SK-N-SH (cell line): ENCODE data around the gene EIF2S2. TPM values are rescaled to one million over a fixed set of nuclear protein-coding genes. Genes with fewer than 3 reads are reported as not detected.
A peak's percentile ranks its signal among the peaks of the same experiment; 100 is the strongest.

Experiments used
- CTCF ChIA-PET: fragments of 300-600, 350-600 bp; formaldehyde crosslinking; extraction: SDS; loops from one replicate; lab custom pipeline; 2021; lab: Yijun Ruan, JAX
- POLR2A ChIA-PET: fragments of 350-600 bp; sonication (Branson Sonifier 250); formaldehyde crosslinking; extraction: SDS; loops from one replicate; lab custom pipeline; 2020; ENCODE audit warnings: antibody characterized with exemption, inconsistent platforms; lab: Yijun Ruan, JAX
- DNase-seq: peaks from one replicate; pipeline ENCODE4 v3.0.0; 2012
- H2AFZ ChIP-seq: fragments of 200-600 bp; sonication (generic); 2 replicates; pipeline ENCODE4 v1.8.1; 2016; ENCODE audit warnings: antibody characterized with exemption, mild to moderate bottlenecking, low read depth
- H3F3A ChIP-seq: fragments of 200-600 bp; sonication (generic); replicated peaks from 2 replicates; pipeline ENCODE3; 2016; ENCODE audit warnings: antibody characterized with exemption, mild to moderate bottlenecking; ENCODE audit not compliant: insufficient read depth
- H3K27ac ChIP-seq, 2 experiments: fragments of 200-500 bp in 1 of 2; fragments of 200-600 bp in 1 of 2; sonication (Bioruptor generic) in 1 of 2; sonication (generic), shearing (Covaris generic) in 1 of 2; 2 replicates each; pipeline versions ENCODE4 v1.5.1 to v1.6.1; 2014 to 2016; ENCODE audit warnings: low read depth in 2 of 2, inconsistent platforms in 1 of 2, low read length in 1 of 2, mild to moderate bottlenecking in 1 of 2, mixed read lengths in 1 of 2
- H3K27me3 ChIP-seq: fragments of 200-600 bp; sonication (generic), shearing (Covaris generic); 2 replicates; pipeline ENCODE4 v1.6.1; 2016; ENCODE audit warnings: mixed run types; ENCODE audit not compliant: insufficient read depth
- H3K36me3 ChIP-seq, 2 experiments: fragments of 200-500 bp in 1 of 2; fragments of 200-600 bp in 1 of 2; sonication (Bioruptor generic) in 1 of 2; sonication (generic) in 1 of 2; replicated peaks in 1 of 2; 2 replicates each; pipeline versions ENCODE3 to v1.5.1; 2014 to 2016; ENCODE audit warnings: low read length in 1 of 2, mild to moderate bottlenecking in 1 of 2; ENCODE audit not compliant: insufficient read depth in 2 of 2, control insufficient read depth in 1 of 2
- H3K4me1 ChIP-seq, 2 experiments: fragments of 200-500 bp in 1 of 2; fragments of 200-600 bp in 1 of 2; sonication (Bioruptor generic) in 1 of 2; sonication (generic), shearing (Covaris generic) in 1 of 2; 2 replicates each; pipeline versions ENCODE4 v1.5.1 to v1.6.1; 2014 to 2016; ENCODE audit warnings: low read depth in 1 of 2, low read length in 1 of 2, mixed run types in 1 of 2; ENCODE audit not compliant: insufficient read depth in 2 of 2, control insufficient read depth in 1 of 2
- H3K4me2 ChIP-seq: fragments of 200-600 bp; sonication (generic), shearing (Covaris generic); 2 replicates; pipeline ENCODE4 v1.6.1; 2017; ENCODE audit warnings: mixed run types
- H3K4me3 ChIP-seq, 2 experiments: fragments of 200-500 bp in 1 of 2; fragments of 200-600 bp in 1 of 2; sonication (Bioruptor generic) in 1 of 2; sonication (generic), shearing (Covaris generic) in 1 of 2; 2 replicates each; pipeline versions ENCODE4 v1.5.1 to v1.8.1; 2014 to 2016; ENCODE audit warnings: low read depth in 2 of 2, inconsistent platforms in 1 of 2, low read length in 1 of 2, mild to moderate bottlenecking in 1 of 2, mixed read lengths in 1 of 2, moderate library complexity in 1 of 2
- H3K79me2 ChIP-seq: fragments of 200-600 bp; sonication (generic); 2 replicates; pipeline ENCODE4 v1.8.1; 2017; ENCODE audit warnings: mild to moderate bottlenecking; ENCODE audit not compliant: insufficient read depth
- H3K9ac ChIP-seq: fragments of 200-600 bp; sonication (generic); 2 replicates; pipeline ENCODE4 v1.6.1; 2017; ENCODE audit warnings: mixed run types
- H3K9me2 ChIP-seq: fragments of 200-600 bp; sonication (generic); 2 replicates; pipeline ENCODE4 v1.6.1; 2017; ENCODE audit warnings: mixed run types
- H3K9me3 ChIP-seq: fragments of 200-600 bp; sonication (generic); 2 replicates; pipeline ENCODE4 v1.6.1; 2017; ENCODE audit warnings: mixed run types, mild to moderate bottlenecking, moderate library complexity
- H4K20me1 ChIP-seq: fragments of 200-600 bp; sonication (generic); 2 replicates; pipeline ENCODE4 v1.6.1; 2017; ENCODE audit warnings: mild to moderate bottlenecking, mixed run types; ENCODE audit not compliant: insufficient read depth
- FOXM1 ChIP-seq: IDR thresholded peaks from 2 replicates; pipeline ENCODE4 v1.4.0; 2012; ENCODE audit warnings: low read depth, mild to moderate bottlenecking
- GABPA ChIP-seq: IDR thresholded peaks from 2 replicates; pipeline ENCODE4 v1.4.0; 2012; ENCODE audit warnings: low read depth, mild to moderate bottlenecking
- GATA2 ChIP-seq: sonication (generic); formaldehyde crosslinking; IDR thresholded peaks from 2 replicates; pipeline ENCODE4 v1.5.0; 2020; ENCODE audit warnings: mild to moderate bottlenecking, missing genetic modification reagents
- IRF3 ChIP-seq: fragments of 150-350 bp; IDR thresholded peaks from 2 replicates; pipeline ENCODE4 v1.6.1; 2016; ENCODE audit warnings: mild to moderate bottlenecking, low read depth, low read length
- JUND ChIP-seq: IDR thresholded peaks from 2 replicates; pipeline ENCODE4 v1.4.0; 2012
- MAX ChIP-seq: IDR thresholded peaks from 2 replicates; pipeline ENCODE4 v1.4.0; 2012; ENCODE audit warnings: low read depth
- NRF1 ChIP-seq: IDR thresholded peaks from 2 replicates; pipeline ENCODE4 v1.6.1; 2012; ENCODE audit warnings: low read depth, mild to moderate bottlenecking, low read length
- PBX3 ChIP-seq: IDR thresholded peaks from 2 replicates; pipeline ENCODE4; 2012
- RCOR1 ChIP-seq: fragments of 150-350 bp; IDR thresholded peaks from 2 replicates; pipeline ENCODE4 v1.6.1; 2017; ENCODE audit warnings: antibody characterized with exemption, low read length
- RFX5 ChIP-seq: IDR thresholded peaks from 2 replicates; pipeline ENCODE4 v1.6.1; 2012; ENCODE audit warnings: mild to moderate bottlenecking, improper control_type of control experiment, low read length
- RXRA ChIP-seq: IDR thresholded peaks from 2 replicates; pipeline ENCODE4 v1.4.0; 2012; ENCODE audit warnings: low read depth, mild to moderate bottlenecking, borderline replicate concordance
- TAF1 ChIP-seq: IDR thresholded peaks from 2 replicates; pipeline ENCODE4 v1.6.1; 2012; ENCODE audit warnings: low read depth, mild to moderate bottlenecking, low read length, moderate library complexity, borderline replicate concordance
- TEAD4 ChIP-seq: IDR thresholded peaks from 2 replicates; pipeline ENCODE4 v1.4.0; 2012; ENCODE audit warnings: mild to moderate bottlenecking, borderline replicate concordance; ENCODE audit not compliant: insufficient read depth
- YY1 ChIP-seq: IDR thresholded peaks from 2 replicates; pipeline ENCODE4 v1.4.0; 2012; ENCODE audit warnings: low read depth, mild to moderate bottlenecking
- ZBTB33 ChIP-seq: IDR thresholded peaks from 2 replicates; pipeline ENCODE4 v1.4.0; 2012; ENCODE audit warnings: low read depth, borderline replicate concordance
- WGBS: methylation state at CpG from one replicate; pipeline ENCODE4 v1.1.6; 2017; ENCODE audit warnings: low lambda C conversion rate; 5-methylcytosine and 5-hydroxymethylcytosine counted together
- polyA plus RNA-seq, 3 experiments: library from polyadenylated mRNA; depleted of rRNA; stranded (reverse); fragments of >200 nt; gene quantifications; 2 replicates each; pipeline ENCODE4 v1.2.3, GENCODE V29; 2012

Gene EIF2S2
- polyA plus RNA-seq, 1 of the 3 experiments (the other 2 are of a cell fraction): 50.7 TPM

- ChIA-PET CTCF (interaction anchor here (1.0 to 2.0 kb wide), 3 partner anchors 14 to 24 kb away, joined by 3 to 4 read pairs (median 3); no protein-coding TSS in a partner anchor), POLR2A (no interaction called here)
- H3K4me2 ChIP-seq: no peak overlapping the region
- H4K20me1 ChIP-seq: peaks cover 95% of the 10 kb centered on the region
- no peaks in the 10 kb centered on the region for H3F3A ChIP-seq
- H2AFZ ChIP-seq: no peak overlapping the region
- no peak overlapping the region for H3K9ac ChIP-seq
- 94% methylated on average over 5 of the region's 5 CpGs for WGBS
- no peak overlapping the region for H3K4me3 ChIP-seq
- peaks cover 0 to 2% of the 10 kb centered on the region in 2 experiments for H3K36me3 ChIP-seq
- no peak for TF ChIP-seq YY1
- TF ChIP-seq RFX5: no peak
- no peak for TF ChIP-seq RCOR1
- TF ChIP-seq NRF1: no peak
- no peak for TF ChIP-seq TEAD4
- no peak for TF ChIP-seq TAF1
- TF ChIP-seq FOXM1: no peak
- TF ChIP-seq IRF3: no peak
- no peak for TF ChIP-seq GATA2 (CRISPR knock-in tag)
- no peak for TF ChIP-seq PBX3
- no peak for TF ChIP-seq RXRA
- no peak for TF ChIP-seq MAX
- no peak for TF ChIP-seq JUND
- no peak for TF ChIP-seq ZBTB33
- no peak for TF ChIP-seq GABPA
- no peak for DNase-seq
- no peaks in the 10 kb centered on the region for H3K9me2 ChIP-seq
- no peaks in the 10 kb centered on the region for H3K27me3 ChIP-seq
- H3K9me3 ChIP-seq: no peaks in the 10 kb centered on the region
- peaks cover 0 to 38% of the 10 kb centered on the region in 2 experiments; a peak in 1 of 4 replicates for H3K4me1 ChIP-seq
- peak overlapping the region in 1 of 2 experiments; percentile 59; a peak in 2 of 4 replicates for H3K27ac ChIP-seq
- peaks cover 95% of the 10 kb centered on the region for H3K79me2 ChIP-seq
Observed at GRCh38 chr20:34045930-34046725, 65.9 kb downstream of the EIF2S2 start.
